ENCODE results near the gene RGS17. TPM values are rescaled to one million over a fixed set of nuclear protein-coding genes. Genes with fewer than 3 reads are reported as not detected.
"Not testable (repeated sequence)": the region's sequence is repeated elsewhere in the genome, so short reads cannot be mapped to it uniquely, and the experiment has no call there.

Gene RGS17
- total RNA-seq, 2 experiments from 2014 or later: not detected

- Mint-ChIP-seq H3K4me1 (ENCODE audit: low read depth) (peaks cover 67% of the 10 kb centered on the region), H3K4me3 (no peak overlapping the region), H3K9me3 (ENCODE audit: insufficient read depth) (no peaks in the 10 kb centered on the region), H3K36me3 (ENCODE audit: low read depth) (peaks cover 80% of the 10 kb centered on the region), H3K27ac (no peak overlapping the region), H3K27me3 (ENCODE audit: low read depth) (no peaks in the 10 kb centered on the region)
- ATAC-seq (no peak), DNase-seq (no peak)
- ChIA-PET POLR2A (interaction anchor here (1.2 kb wide), 1 partner anchor 7 kb away, joined by 4 read pairs; no protein-coding TSS in a partner anchor), CTCF (interaction anchor here (1.4 to 2.4 kb wide), 2 partner anchors 24 to 30 kb away, joined by 7 to 8 read pairs; no protein-coding TSS in a partner anchor)
Measured at GRCh38 chr6:152978058-152978457, 153.0 kb downstream of the RGS17 start.

- no peak overlapping the region for H3K27ac Mint-ChIP-seq
Measured at GRCh38 chr6:152977556-152977955, 153.5 kb downstream of the RGS17 start.

GRCh38 chr6:152976749-152977148, 154.3 kb downstream of the RGS17 start:
- no peaks in the 10 kb centered on the region for H3K27me3 Mint-ChIP-seq (ENCODE audit: low read depth)
- H3K36me3 Mint-ChIP-seq (ENCODE audit: low read depth): peaks cover 87% of the 10 kb centered on the region
- peak overlapping the region; percentile 9 for H3K4me3 Mint-ChIP-seq
- POLR2A ChIA-PET: no interaction called here
- peak overlapping the region; percentile 45 for H3K27ac Mint-ChIP-seq
- DNase-seq: no peak
- peaks cover 69% of the 10 kb centered on the region for H3K4me1 Mint-ChIP-seq (ENCODE audit: low read depth)
- H3K9me3 Mint-ChIP-seq (ENCODE audit: insufficient read depth): no peaks in the 10 kb centered on the region
- no peak for ATAC-seq
- CTCF ChIA-PET: interaction anchor here (1.4 to 2.4 kb wide), 2 partner anchors 23 to 29 kb away, joined by 7 to 8 read pairs; no protein-coding TSS in a partner anchor

More at GRCh38 chr6:152977556-152977955, 153.5 kb downstream of the RGS17 start:
- ChIA-PET CTCF (interaction anchor here (1.4 to 2.4 kb wide), 2 partner anchors 24 to 30 kb away, joined by 7 to 8 read pairs; no protein-coding TSS in a partner anchor), POLR2A (interaction anchor here (0.6 kb wide), 1 partner anchor 98 kb away, joined by 3 read pairs; no protein-coding TSS in a partner anchor)
- Mint-ChIP-seq H3K4me1 (ENCODE audit: low read depth) (peaks cover 69% of the 10 kb centered on the region), H3K4me3 (no peak overlapping the region), H3K27me3 (ENCODE audit: low read depth) (no peaks in the 10 kb centered on the region), H3K36me3 (ENCODE audit: low read depth) (peaks cover 85% of the 10 kb centered on the region), H3K9me3 (ENCODE audit: insufficient read depth) (no peaks in the 10 kb centered on the region)
- DNase-seq (no peak), ATAC-seq (no peak)

DNA sequence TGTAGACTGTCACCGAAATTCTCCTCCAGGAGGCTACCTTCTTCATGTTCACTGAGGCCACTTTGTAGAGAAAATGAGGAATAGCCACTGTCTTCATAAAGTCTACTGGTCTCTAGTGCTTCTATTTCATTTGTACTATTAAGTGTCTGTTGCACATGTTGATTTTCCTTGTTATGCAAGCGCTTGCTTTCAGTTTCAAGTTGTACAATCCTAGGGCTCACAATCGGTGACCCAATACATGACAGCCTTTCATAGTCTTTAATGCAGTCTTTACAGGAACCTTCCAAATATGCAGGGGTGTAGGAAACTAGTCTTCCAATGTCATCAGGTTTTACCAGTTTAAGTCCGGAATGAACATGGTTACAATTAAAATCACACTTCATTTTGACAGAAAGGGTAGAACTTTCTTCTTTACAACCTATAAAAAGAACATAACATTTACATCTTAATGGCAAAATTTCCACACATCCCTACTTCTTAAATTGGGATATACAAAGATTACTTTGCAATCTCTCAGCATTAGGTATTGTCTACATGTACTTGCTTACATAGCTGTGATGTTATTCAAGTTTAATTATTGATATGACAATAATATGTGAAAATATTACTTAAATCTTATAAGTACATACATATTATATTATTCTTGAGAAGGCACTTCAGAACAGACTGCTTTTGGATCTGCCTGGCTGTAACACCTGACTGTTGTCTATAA, 155.7 kb downstream of the RGS17 start:
- DNase-seq: no peak
- peak; percentile 65 for ATAC-seq
- no peaks in the 10 kb centered on the region for H3K9me3 Mint-ChIP-seq (ENCODE audit: insufficient read depth)
- peaks cover 61% of the 10 kb centered on the region for H3K4me1 Mint-ChIP-seq (ENCODE audit: low read depth)
- H3K4me3 Mint-ChIP-seq: peak overlapping the region; percentile 52
- H3K36me3 Mint-ChIP-seq (ENCODE audit: low read depth): peaks cover 86% of the 10 kb centered on the region
- CTCF ChIA-PET: no interaction called here
- H3K27ac Mint-ChIP-seq: peak overlapping the region; percentile 22
- H3K27me3 Mint-ChIP-seq (ENCODE audit: low read depth): no peaks in the 10 kb centered on the region
- POLR2A ChIA-PET: no interaction called here

DNA sequence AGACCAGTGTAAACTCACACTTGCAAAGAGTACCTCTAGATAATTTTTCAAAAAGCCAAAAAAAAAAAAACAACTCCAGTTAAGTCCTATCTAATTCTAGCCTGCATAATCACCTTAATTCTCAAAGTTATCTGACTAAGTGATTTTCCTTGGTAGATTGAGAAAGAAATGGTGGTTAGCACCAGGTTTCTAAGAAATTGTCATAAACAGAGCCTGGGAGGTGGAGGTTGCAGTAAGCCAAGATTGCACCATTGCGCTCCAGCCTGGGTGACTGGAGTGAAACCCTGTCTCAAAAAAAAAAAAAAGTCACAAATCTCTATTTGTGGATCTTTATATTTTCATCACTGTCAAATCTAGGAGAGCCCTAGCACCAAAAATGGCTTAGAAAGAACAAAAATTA, 157.2 kb downstream of the RGS17 start:
- Mint-ChIP-seq H3K36me3 (ENCODE audit: low read depth) (peaks cover 89% of the 10 kb centered on the region), H3K4me1 (ENCODE audit: low read depth) (peaks cover 50% of the 10 kb centered on the region), H3K9me3 (ENCODE audit: insufficient read depth) (peaks cover 6% of the 10 kb centered on the region), H3K4me3 (peak overlapping the region; percentile 22), H3K27me3 (ENCODE audit: low read depth) (no peaks in the 10 kb centered on the region), H3K27ac (no peak overlapping the region)
- DNase-seq: no peak
- no peak for ATAC-seq
- ChIA-PET CTCF (interaction anchor here (1.0 to 1.4 kb wide), 2 partner anchors 25 to 110 kb away, joined by 3 read pairs; no protein-coding TSS in a partner anchor), POLR2A (interaction anchor here (2.0 kb wide), 1 partner anchor 9 kb away, joined by 9 read pairs; the partner anchor contains the start of gene FBXO5)

DNA sequence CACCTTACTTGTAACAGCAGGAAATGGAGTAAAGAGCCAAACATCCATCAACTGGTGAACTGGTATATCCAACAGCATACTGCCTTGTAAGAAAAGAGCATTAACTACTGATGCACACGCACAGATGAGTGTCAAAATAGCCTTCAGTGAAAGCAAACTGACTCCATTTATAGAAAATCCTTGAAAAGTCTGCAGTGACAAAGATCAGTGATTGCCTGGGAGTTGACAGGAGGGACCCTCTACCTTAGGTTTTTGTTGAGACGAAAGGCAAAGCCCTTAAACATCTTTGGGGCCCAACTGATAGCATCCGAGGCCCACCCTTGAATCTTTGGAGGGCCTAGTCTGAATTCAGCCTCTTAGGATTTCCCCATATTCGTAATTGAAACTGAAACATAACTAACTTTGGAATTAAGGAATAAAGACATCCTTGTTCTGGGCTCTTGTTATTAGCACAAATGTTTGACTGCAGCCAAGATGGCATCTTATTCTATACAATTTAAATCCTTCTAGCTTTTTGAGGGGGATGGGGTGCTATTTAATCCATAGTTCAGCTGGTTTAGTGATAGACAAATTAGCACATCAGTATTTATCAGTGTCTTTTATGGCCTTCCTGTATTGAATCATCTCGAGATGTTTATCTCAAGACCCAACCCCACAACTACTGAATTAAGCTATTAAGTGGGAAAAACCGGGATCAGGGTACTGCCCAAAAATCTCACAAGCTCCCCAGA, 161.2 kb downstream of the RGS17 start:
- Mint-ChIP-seq H3K27ac (no peak overlapping the region), H3K27me3 (ENCODE audit: low read depth) (peaks cover 7% of the 10 kb centered on the region), H3K4me1 (ENCODE audit: low read depth) (peaks cover 15% of the 10 kb centered on the region), H3K36me3 (ENCODE audit: low read depth) (peaks cover 59% of the 10 kb centered on the region), H3K4me3 (no peak overlapping the region), H3K9me3 (ENCODE audit: insufficient read depth) (peaks cover 6% of the 10 kb centered on the region)
- ChIA-PET CTCF (interaction anchor here (1.3 to 1.6 kb wide), 3 partner anchors 10 to 55 kb away, joined by 3 to 4 read pairs (median 4); no protein-coding TSS in a partner anchor), POLR2A (interaction anchor here (0.9 kb wide), 2 partner anchors 9 to 13 kb away, joined by 4 read pairs; partner anchors contain the start of gene FBXO5)
- DNase-seq (no peak), ATAC-seq (no peak)

- Mint-ChIP-seq H3K27me3 (ENCODE audit: low read depth) (peaks cover 24% of the 10 kb centered on the region), H3K36me3 (ENCODE audit: low read depth) (peaks cover 27% of the 10 kb centered on the region)
- H3K27ac Mint-ChIP-seq; H3K4me1 Mint-ChIP-seq (ENCODE audit: low read depth); H3K9me3 Mint-ChIP-seq (ENCODE audit: insufficient read depth); POLR2A ChIA-PET; ATAC-seq; DNase-seq; H3K4me3 Mint-ChIP-seq: not testable (repeated sequence)
- CTCF ChIA-PET: interaction anchor here (1.5 kb wide), 1 partner anchor 18 kb away, joined by 3 read pairs; no protein-coding TSS in a partner anchor
Measured at GRCh38 chr6:152966168-152966894, 164.8 kb downstream of the RGS17 start.

DNA sequence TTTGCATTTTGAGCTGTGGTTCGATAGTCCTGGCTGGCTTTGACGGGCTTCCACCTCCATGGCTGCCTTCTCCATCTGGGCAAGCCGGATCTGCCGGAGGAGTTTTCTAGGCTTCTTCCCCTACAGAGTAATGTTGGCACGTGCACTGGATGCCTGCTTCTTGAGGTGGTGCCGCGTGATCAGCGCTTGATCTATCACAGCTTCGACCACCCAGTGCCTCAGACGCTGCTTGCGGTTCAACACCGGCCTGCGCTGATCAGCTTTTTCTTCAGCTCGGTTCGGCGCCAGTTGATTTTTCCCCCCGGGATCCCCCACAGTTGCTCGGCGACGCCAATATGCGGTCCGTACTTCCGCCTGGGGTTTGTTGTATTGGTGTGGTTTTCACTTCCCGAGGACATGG, 171.7 kb downstream of the RGS17 start:
- Mint-ChIP-seq H3K27ac (no peak overlapping the region), H3K9me3 (ENCODE audit: insufficient read depth) (no peaks in the 10 kb centered on the region), H3K4me1 (ENCODE audit: low read depth) (no peaks in the 10 kb centered on the region), H3K27me3 (ENCODE audit: low read depth) (peaks cover 19% of the 10 kb centered on the region), H3K4me3 (no peak overlapping the region), H3K36me3 (ENCODE audit: low read depth) (no peaks in the 10 kb centered on the region)
- POLR2A ChIA-PET: no interaction called here
- ATAC-seq (no peak), DNase-seq (no peak)
- CTCF ChIA-PET: interaction anchor here (1.1 to 2.1 kb wide), 2 partner anchors 11 kb away, joined by 4 read pairs; no protein-coding TSS in a partner anchor

DNA sequence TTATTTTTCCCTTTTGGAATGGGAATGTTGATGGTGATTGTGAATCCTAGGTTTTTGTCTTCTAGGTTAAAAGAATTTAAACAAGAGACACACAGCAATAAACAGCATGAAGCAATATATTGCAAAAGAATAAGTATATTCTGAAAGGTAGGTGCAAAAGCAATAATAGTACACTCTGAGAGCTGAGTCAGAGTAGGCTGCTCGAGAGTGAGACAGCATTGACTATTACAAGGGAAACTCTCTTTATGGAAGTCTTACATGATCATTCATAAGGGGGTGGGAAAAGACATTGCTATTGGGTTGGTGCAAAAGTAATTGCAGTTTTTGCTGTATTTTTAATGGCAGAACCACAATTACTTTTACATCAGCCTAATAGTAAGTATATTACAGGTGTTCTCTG, 173.3 kb downstream of the RGS17 start:
- ChIA-PET CTCF (interaction anchor here (2.0 kb wide), 1 partner anchor 10 kb away, joined by 9 read pairs; no protein-coding TSS in a partner anchor), POLR2A (no interaction called here)
- DNase-seq (no peak), ATAC-seq (no peak)
- Mint-ChIP-seq H3K27me3 (ENCODE audit: low read depth) (peaks cover 16% of the 10 kb centered on the region), H3K36me3 (ENCODE audit: low read depth) (no peaks in the 10 kb centered on the region), H3K4me3 (no peak overlapping the region), H3K27ac (no peak overlapping the region), H3K4me1 (ENCODE audit: low read depth) (no peaks in the 10 kb centered on the region), H3K9me3 (ENCODE audit: insufficient read depth) (no peaks in the 10 kb centered on the region)
